HG02943 (cell line): Measurements from ENCODE around the gene LILRA1.
"Not testable (repeated sequence)": the region's sequence is repeated elsewhere in the genome, so short reads cannot be mapped to it uniquely, and the experiment has no call there.

Source experiments
- ATAC-seq: cut with Tn5 transposase; IDR thresholded peaks from one replicate; pipeline ENCODE4 v1.9.1; 2021; ENCODE audit warnings: mild to moderate bottlenecking, low read depth, moderate library complexity; ENCODE audit not compliant: unreplicated experiment

Gene LILRA1

GRCh38 chr19:54593445-54593844 lies at the start of gene LILRA1:
Gene LILRA1 (plus strand): TSS chr19:54593632. CDS start chr19:54594245, 613 bp downstream.
- ATAC-seq = not testable (repeated sequence)

DNA sequence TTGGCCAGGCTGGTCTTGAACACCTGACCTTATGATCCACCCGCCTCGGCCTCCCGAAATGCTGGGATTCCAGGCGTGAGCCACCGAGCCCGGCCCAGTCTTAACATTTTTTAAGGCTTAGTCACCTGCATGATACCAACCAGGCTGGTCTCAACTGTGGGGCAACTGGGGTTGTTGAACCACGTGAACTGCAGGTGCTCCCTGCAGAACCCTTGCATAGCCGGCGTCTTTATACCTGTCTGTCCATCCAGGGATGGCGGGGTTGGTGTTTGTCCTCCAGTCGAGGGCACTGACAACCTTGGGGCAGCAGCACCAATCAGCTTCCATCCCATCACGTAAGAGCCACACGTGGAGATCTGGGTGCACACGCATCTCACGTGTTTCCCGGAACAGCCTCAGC lies 44.6 kb upstream of the LILRA1 start:
- ATAC-seq = no peak

GRCh38 chr19:54549224-54549623 lies 44.2 kb upstream of the LILRA1 start:
- no peak for ATAC-seq

DNA sequence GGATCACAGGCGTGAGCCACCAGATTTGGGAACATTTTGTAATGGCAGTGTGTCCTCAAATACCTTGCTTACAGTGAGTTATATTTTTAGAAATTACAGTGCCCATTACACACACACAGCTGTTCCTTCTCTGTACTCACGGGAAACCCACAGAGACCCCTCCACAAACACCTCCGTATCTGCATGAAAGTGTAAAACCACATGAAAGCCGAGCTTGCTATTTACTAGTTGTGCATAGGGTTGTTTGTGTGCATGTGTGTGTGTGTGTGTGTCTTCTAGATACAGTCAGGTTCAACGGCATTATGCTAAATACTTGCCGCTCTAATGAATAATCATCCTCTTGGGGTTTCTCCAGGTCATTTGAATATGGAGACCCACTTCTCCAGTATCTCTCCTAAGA lies 42.1 kb upstream of the LILRA1 start:
- ATAC-seq = no peak

DNA sequence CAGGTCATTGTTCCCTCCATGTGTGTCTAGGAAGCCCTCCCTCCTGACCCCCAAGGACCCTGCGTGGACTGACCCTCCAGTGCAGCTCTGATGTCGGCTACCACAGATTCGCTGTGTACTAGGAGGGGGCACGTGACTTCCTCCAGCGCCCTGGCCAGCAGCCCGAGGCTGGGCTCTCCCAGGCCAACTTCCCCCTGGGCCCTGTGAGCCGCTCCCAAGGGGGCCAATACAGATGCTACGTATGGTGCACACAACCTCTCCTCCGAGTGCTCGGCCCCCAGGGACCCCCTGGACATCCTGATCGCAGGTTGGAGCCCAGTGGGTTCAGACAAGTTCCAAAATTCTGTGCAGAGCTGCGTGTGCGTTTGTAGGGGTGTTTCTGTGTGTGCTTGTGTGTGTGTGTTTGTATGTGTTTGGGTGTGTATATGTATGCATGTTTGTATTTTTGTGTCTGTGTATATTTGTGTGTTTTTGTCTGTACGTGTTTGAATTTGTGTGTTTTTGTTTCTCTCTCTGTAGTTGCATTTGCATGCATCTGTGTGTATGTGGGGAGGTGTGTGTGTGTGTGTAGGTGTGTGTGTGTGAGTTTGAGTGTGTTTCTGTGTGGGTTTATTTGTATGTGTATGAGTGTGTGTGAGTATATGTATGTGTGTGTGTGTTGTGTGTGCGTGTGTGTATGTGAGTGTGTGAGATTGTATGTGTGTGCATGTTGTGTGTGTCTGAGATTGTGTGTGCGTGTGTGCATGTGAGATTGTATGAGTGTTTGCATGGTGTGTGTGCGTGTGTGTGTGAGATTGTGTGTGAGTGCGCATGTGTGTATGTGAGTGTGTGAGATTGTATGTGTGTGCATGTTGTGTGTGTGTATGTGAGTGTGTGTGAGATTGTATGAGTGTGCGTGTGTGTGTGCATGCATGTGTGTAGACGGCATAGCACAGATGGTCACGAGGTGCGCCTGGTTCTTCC lies 41.2 kb upstream of the LILRA1 start:
- ATAC-seq = no peak

DNA sequence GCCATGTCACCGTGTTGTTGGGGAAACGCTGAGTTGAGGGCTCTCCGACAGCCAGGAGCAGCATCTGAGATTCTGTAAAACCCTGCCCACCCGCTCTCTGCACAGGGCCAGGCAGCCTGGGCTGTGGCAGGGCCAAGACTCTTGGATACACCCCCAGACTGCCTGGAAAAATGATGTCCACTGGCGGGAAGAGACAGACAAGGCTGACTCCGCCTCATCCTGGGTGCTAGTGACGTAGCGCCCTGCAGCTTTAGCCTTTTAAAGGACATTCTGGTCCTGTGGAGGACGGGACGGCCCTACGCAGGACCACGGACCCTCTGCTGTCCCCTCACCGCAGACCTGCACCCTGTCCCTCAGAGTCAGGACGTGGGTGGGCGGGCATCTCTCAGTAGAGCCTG lies 40.5 kb upstream of the LILRA1 start:
- ATAC-seq = no peak

- ATAC-seq = no peak
Measured at GRCh38 chr19:54554006-54554405, 39.4 kb upstream of the LILRA1 start.

DNA sequence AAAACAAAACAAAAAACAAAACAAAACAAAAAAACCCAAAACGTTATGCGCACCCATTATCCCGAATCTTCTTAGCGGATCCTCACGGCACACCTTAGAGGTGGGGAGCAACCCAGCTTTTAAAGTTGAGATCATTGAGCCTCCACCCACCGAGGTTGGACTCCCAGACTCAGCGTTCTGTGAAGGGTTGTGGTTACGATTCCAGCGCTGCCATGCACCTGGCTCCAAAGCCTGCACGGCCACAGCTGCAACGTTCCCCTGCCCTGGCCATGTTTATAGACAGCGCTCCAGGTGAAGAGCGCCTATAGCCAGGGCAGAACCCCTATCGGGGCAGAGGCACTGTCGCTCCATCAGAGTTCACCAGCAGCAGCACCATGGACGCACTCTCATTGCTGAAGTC lies 38.5 kb upstream of the LILRA1 start:
- no peak for ATAC-seq

GRCh38 chr19:54556194-54556593 lies 37.2 kb upstream of the LILRA1 start:
- ATAC-seq = no peak

GRCh38 chr19:54558339-54558738 lies 35.1 kb upstream of the LILRA1 start:
- ATAC-seq = no peak

DNA sequence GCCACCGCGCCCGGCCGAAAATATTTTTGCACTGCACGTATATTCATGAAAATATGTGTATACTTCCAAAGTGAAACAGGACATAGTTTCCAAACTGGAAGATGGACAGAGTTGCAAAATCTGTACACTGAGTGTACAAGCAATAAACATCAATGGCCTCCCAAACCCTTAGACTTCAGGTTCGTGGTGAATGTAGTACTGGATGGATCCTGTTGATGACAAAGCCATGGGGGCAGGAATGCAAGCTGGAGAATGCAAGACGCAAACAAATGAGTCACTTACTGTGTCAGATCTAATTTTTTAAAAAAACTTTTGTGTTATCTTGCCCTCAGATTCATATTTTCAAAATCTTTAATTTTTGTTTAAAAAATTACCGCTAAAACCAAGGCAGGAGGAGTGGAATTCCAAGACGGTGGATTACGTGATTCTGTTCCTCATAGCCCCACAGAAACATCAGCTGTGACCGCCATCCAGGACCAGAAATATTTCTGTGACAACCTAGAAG lies 32.5 kb upstream of the LILRA1 start:
- no peak for ATAC-seq

DNA sequence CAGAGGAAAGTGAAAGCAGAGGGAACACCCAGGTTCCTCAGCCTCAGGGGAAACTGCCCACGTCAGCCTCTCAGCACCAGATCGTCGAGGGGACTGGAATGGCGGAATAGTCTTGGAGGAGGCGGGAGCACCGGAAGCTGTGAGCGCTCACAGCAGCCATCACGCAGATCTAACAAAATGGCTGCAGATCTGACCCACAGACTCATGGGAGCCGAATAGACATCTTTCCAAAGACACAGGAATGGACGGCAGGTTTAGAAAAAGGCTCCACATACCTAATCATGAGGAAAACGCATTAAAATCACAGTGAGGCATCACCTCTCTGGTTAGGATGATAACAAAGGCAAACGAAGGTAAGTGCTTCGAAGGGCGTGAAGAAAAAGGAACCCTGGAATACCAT lies 31.6 kb upstream of the LILRA1 start:
- ATAC-seq = no peak

- ATAC-seq = not testable (repeated sequence)
Measured at GRCh38 chr19:54563206-54563605, 30.2 kb upstream of the LILRA1 start.

DNA sequence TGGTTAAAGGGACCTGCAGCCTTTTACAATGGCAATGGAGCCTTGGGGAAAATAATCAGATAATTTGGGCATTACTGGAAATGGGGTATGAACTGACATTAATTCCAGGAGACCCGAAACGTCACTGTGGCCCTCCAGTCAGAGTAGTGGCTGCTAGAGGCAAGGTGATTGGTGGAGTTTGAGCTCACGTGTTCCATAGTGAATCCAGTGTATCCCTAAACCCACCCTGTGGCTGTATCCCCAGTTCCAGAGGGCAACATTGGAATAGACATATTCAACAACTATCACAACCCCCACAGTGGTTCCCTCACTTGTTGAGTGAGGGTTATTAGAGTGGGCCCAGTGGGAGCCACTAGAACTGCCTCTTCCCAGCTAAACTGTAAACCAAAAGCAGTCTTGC lies 23.1 kb upstream of the LILRA1 start:
- no peak for ATAC-seq

- not testable (repeated sequence) for ATAC-seq
Measured at GRCh38 chr19:54571715-54572615, 21.5 kb upstream of the LILRA1 start.

DNA sequence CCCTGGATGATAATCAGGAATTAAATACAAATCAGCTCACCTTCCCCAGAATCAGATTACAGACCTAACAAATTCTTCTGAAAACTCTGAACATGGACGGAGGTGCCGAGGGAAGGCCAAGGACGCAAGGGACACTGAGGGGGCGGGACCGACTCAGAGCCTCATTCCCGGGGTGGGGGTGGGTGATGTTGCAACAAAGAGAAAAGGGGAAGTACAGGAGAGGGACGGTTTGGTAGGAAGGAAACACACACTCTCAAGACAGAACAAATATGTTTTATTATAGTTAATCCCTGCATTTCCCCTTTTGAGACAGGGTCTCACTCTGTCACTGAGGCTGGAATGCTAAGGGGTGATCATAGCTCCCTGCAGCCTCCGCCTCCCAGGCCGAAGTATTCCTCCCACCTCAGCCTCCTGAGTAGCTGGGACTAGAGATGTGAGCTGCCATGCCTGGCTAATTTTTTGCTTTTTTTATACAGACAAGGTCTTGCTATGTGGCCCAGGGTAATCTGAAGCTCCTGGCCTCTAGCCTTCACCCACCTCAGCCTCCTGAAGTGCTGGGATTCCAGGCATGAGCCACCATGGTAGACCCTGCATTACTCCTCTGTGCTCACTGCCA lies 20.6 kb upstream of the LILRA1 start:
- no peak for ATAC-seq

DNA sequence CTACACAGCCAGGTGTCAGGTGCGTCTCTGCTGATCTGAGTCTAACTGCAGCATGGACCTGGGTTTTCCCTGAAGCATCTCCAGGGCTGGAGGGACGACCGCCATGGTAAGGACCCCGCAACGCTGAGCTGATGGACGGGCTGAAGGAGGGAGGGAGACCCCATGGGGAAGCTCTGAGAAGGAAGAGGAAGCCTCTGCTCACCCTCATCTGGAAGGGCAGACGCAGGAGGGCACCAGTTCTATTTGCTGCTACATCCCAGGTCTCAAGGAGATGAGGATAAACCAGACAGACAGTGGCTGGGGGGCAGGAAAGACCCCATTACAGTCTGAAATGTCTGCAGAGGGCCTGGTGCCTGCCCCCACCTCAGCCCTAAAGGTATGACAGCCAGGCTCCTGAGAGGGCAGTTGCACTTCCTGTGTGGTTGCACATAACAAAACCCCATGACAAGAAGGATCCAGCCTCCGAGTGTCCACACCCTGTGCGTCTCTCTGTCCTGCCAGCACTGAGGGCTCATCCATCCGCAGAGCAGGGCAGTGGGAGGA lies 20.0 kb upstream of the LILRA1 start, which contains the start of gene LILRA2:
TSS of gene LILRA2 (plus strand) at position 461 of the 543 bp plus-strand sequence. CDS start 89 bp downstream, outside the sequence.
- no peak for ATAC-seq

GRCh38 chr19:54574051-54574450 lies 19.4 kb upstream of the LILRA1 start:
- no peak for ATAC-seq

- ATAC-seq = no peak
Measured at GRCh38 chr19:54574527-54575056, 18.8 kb upstream of the LILRA1 start.

DNA sequence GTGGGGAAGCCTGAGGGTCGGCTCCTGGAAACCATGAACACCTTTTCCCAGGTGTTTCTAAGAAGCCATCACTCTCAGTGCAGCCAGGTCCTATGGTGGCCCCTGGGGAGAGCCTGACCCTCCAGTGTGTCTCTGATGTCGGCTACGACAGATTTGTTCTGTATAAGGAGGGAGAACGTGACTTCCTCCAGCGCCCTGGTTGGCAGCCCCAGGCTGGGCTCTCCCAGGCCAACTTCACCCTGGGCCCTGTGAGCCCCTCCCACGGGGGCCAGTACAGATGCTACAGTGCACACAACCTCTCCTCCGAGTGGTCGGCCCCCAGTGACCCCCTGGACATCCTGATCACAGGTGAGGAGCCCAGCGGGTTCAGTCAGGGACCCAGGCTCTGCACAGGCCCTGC lies 18.2 kb upstream of the LILRA1 start:
- ATAC-seq = not testable (repeated sequence)
